ENCODE results near the gene ABLIM2.

Gene ABLIM2

GRCh38 chr4:8126523-8126922 lies 32.1 kb downstream of the ABLIM2 start:
- Histone ChIP-seq H3K27ac (replicated peaks) (no peak overlapping the region), H3K27me3 (ENCODE audit: insufficient read depth, poor library complexity, severe bottlenecking) (no peaks in the 10 kb centered on the region), H3K4me3 (replicated peaks; ENCODE audit: insufficient read depth, low read length) (no peak overlapping the region)
- TF ChIP-seq SPI1 (IDR thresholded peaks at IDR 0.05; ENCODE audit: borderline replicate concordance, low read depth) (no peak), REST (IDR thresholded peaks at IDR 0.05; ENCODE audit: insufficient replicate concordance, low read depth) (no peak), GABPA (IDR thresholded peaks at IDR 0.05; ENCODE audit: low read depth) (no peak), POLR2AphosphoS5 (IDR thresholded peaks at IDR 0.05; ENCODE audit: low read depth) (no peak), CTCF (IDR thresholded peaks at IDR 0.05; ENCODE audit: insufficient read depth, low read length) (no peak)
- no peak for DNase-seq (ENCODE audit: low read depth in 1 of 2, low spot score in 1 of 2)

GRCh38 chr4:8125526-8126056 lies 33.0 kb downstream of the ABLIM2 start:
- Histone ChIP-seq H3K27ac (replicated peaks) (no peak overlapping the region), H3K27me3 (ENCODE audit: insufficient read depth, poor library complexity, severe bottlenecking) (no peaks in the 10 kb centered on the region)
- TF ChIP-seq SPI1 (IDR thresholded peaks at IDR 0.05; ENCODE audit: borderline replicate concordance, low read depth) (no peak), POLR2AphosphoS5 (IDR thresholded peaks at IDR 0.05; ENCODE audit: low read depth) (no peak), CTCF (IDR thresholded peaks at IDR 0.05; ENCODE audit: insufficient read depth, low read length) (no peak), REST (IDR thresholded peaks at IDR 0.05; ENCODE audit: insufficient replicate concordance, low read depth) (no peak), GABPA (IDR thresholded peaks at IDR 0.05; ENCODE audit: low read depth) (no peak)

GRCh38 chr4:8123870-8124269 lies 34.7 kb downstream of the ABLIM2 start:
- H3K4me3 ChIP-seq (replicated peaks; ENCODE audit: insufficient read depth, low read length), result no peak overlapping the region
- H3K27me3 ChIP-seq (ENCODE audit: insufficient read depth, poor library complexity, severe bottlenecking), result no peaks in the 10 kb centered on the region
- DNase-seq (ENCODE audit: low read depth in 1 of 2, low spot score in 1 of 2), result no peak
- TF ChIP-seq REST (IDR thresholded peaks at IDR 0.05; ENCODE audit: insufficient replicate concordance, low read depth), result no peak
- no peak for TF ChIP-seq SPI1 (IDR thresholded peaks at IDR 0.05; ENCODE audit: borderline replicate concordance, low read depth)
- TF ChIP-seq CTCF (IDR thresholded peaks at IDR 0.05; ENCODE audit: insufficient read depth, low read length), result no peak
- H3K27ac ChIP-seq (replicated peaks), result no peak overlapping the region

More at GRCh38 chr4:8125526-8126056, 33.0 kb downstream of the ABLIM2 start:
- no peak overlapping the region for H3K4me3 ChIP-seq (replicated peaks; ENCODE audit: insufficient read depth, low read length)
- no peak for DNase-seq (ENCODE audit: low read depth in 1 of 2, low spot score in 1 of 2)
